Adrenal gland (tissue), 5 donors: Measurements from ENCODE around the gene PHF19.

Experiments
- POLR2A ChIP-seq, 2 donors: fragments of 450-650 bp; IDR thresholded peaks; one replicate each; pipeline ENCODE4 v1.6.1; 2017; ENCODE audit warnings: antibody characterized with exemption in 2 of 2, mild to moderate bottlenecking in 2 of 2, moderate library complexity in 1 of 2
- TF ChIP-seq, protein P1 (sequence below), 6 experiments: fragments of 450-650 bp in 4 of 6; fragments of 200-600 bp in 2 of 6; sonication (generic) in 1 of 6; IDR thresholded peaks; 1 replicate in 5 of 6; 2 replicates in 1 of 6; pipeline versions ENCODE4 v1.5.1 to v1.8.0; 2016 to 2021; ENCODE audit warnings: antibody characterized with exemption in 6 of 6, mild to moderate bottlenecking in 2 of 6, moderate library complexity in 1 of 6
- donor health status: DM: no; HTN: no; CAD: no.

DNA sequence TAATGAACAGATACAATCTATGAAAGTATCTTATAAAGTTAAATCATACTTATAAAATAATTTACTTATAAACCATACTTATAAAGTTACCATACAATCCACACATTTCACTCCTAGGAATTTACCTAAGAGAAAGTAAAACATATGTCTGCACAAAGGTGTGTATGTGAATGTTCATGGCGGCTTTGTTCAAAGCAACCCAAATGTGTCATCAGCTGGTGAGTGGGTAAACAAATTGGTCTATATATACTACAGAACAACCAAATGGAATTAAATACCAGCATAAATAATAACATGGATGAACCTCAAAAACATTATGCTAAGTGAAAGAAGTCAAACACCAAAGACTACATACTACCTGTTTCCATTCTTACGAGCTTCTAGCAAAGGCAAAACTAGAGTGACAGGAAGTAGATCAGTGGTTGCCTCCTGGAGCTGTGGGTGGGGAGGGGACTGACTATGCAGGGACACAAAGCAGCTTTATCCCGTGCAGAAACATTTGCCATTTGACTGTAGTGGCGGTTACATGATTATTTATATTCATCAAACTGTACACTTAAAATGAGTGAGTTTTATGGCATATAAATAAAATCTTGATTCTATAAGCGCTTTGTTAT, 39.0 kb upstream of the PHF19 start:
- TF ChIP-seq, protein P1, sequence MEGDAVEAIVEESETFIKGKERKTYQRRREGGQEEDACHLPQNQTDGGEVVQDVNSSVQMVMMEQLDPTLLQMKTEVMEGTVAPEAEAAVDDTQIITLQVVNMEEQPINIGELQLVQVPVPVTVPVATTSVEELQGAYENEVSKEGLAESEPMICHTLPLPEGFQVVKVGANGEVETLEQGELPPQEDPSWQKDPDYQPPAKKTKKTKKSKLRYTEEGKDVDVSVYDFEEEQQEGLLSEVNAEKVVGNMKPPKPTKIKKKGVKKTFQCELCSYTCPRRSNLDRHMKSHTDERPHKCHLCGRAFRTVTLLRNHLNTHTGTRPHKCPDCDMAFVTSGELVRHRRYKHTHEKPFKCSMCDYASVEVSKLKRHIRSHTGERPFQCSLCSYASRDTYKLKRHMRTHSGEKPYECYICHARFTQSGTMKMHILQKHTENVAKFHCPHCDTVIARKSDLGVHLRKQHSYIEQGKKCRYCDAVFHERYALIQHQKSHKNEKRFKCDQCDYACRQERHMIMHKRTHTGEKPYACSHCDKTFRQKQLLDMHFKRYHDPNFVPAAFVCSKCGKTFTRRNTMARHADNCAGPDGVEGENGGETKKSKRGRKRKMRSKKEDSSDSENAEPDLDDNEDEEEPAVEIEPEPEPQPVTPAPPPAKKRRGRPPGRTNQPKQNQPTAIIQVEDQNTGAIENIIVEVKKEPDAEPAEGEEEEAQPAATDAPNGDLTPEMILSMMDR (IDR thresholded peaks at IDR 0.05) = no peak
- TF ChIP-seq POLR2A (IDR thresholded peaks at IDR 0.05) = no peak
